A549 (cell line): ENCODE results near the gene ORM2.

Experiments
- CBX8 ChIP-seq: fragments of 200-600 bp; sonication (generic); IDR thresholded peaks from 2 replicates; pipeline ENCODE4 v1.6.1; 2016
- EP300 ChIP-seq, 2 experiments: fragments of >200 bp; sonication (Bioruptor Twin); formaldehyde crosslinking; IDR thresholded peaks; 2 replicates in 1 of 2; 3 replicates in 1 of 2; pipeline ENCODE4 v1.6.1; 2016 to 2017
- POLR2A ChIP-seq: IDR thresholded peaks from 2 replicates; pipeline ENCODE4 v1.6.1; 2012; ENCODE audit warnings: mild to moderate bottlenecking, low read length
- RAD21 ChIP-seq, 2 experiments: fragments of >200 bp in 1 of 2; sonication (Bioruptor Twin) in 1 of 2; formaldehyde crosslinking in 1 of 2; IDR thresholded peaks in 1 of 2; conservative IDR thresholded peaks in 1 of 2; 2 replicates in 1 of 2; 3 replicates in 1 of 2; pipeline ENCODE4 v1.6.1; 2012 to 2018; ENCODE audit warnings: inconsistent platforms in 1 of 2
- RFX5 ChIP-seq: fragments of 450-650 bp; IDR thresholded peaks from 2 replicates; pipeline ENCODE4 v1.7.1; 2014; ENCODE audit warnings: antibody characterized with exemption, mild to moderate bottlenecking, moderate library complexity
- TF ChIP-seq, protein P1 (sequence below): fragments of >200 bp; sonication (Bioruptor Twin); formaldehyde crosslinking; IDR thresholded peaks from 3 replicates; pipeline ENCODE4 v1.5.1; 2016
- TF ChIP-seq, protein P2 (sequence below): IDR thresholded peaks from 2 replicates; pipeline ENCODE4 v1.6.1; 2012

DNA sequence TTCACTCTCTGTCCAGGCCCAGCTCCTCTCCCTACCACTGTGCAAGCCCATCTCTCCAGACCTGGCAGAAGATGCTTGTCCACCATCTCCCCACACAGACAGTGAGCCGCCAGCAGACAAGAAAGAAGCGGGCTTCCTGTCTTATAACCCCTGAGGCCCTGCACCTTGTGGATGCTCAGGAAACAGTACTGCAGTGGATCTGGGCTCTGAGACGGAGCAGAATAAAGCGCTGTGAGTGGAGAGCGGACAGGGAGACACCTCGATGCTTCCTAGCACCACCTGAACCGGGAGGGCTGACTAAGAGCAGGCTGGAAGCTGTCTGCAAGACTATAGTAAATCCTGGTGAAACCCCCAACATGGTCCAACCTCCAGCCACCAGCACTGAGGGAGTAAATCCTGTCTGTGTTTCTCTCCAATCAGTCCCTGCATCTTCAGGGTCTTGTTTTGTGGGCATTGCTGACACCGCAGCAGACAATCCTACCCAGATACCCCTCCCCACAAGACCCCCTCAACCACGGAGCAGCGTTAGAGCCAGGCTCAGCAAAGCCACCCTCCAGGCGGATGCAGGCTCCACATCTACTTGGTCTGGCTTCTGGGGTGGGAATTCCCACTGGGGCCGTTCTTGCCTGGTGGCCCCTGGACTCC, 18.7 kb downstream of the ORM2 start:
- TF ChIP-seq RFX5 (no peak), RAD21 (conservative IDR thresholded peaks at IDR 0.05 in 1 of 2, IDR thresholded peaks at IDR 0.05 in 1 of 2) (no peak), CBX8 (no peak), EP300 (IDR thresholded peaks at IDR 0.05) (no peak), POLR2A (no peak)
- TF ChIP-seq, protein P1, sequence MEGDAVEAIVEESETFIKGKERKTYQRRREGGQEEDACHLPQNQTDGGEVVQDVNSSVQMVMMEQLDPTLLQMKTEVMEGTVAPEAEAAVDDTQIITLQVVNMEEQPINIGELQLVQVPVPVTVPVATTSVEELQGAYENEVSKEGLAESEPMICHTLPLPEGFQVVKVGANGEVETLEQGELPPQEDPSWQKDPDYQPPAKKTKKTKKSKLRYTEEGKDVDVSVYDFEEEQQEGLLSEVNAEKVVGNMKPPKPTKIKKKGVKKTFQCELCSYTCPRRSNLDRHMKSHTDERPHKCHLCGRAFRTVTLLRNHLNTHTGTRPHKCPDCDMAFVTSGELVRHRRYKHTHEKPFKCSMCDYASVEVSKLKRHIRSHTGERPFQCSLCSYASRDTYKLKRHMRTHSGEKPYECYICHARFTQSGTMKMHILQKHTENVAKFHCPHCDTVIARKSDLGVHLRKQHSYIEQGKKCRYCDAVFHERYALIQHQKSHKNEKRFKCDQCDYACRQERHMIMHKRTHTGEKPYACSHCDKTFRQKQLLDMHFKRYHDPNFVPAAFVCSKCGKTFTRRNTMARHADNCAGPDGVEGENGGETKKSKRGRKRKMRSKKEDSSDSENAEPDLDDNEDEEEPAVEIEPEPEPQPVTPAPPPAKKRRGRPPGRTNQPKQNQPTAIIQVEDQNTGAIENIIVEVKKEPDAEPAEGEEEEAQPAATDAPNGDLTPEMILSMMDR, result no peak
- TF ChIP-seq, protein P2, sequence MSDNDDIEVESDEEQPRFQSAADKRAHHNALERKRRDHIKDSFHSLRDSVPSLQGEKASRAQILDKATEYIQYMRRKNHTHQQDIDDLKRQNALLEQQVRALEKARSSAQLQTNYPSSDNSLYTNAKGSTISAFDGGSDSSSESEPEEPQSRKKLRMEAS, result no peak
